T-cell (primary cell): ENCODE measurements around the gene HP1BP3. TPM values are rescaled to one million over a fixed set of nuclear protein-coding genes. Genes with fewer than 3 reads are reported as not detected.

Source experiments
- ATAC-seq, 4 experiments: fragments of 200-7000 bp in 3 of 4; fragments of 150-1000 bp in 1 of 4; cut with Tn5 transposase; replicated peaks in 1 of 4; 1 replicate in 3 of 4; 2 replicates in 1 of 4; pipeline ENCODE4 v1.10.0; 2021; ENCODE audit warnings: moderate library complexity in 3 of 4, mild to moderate bottlenecking in 2 of 4, moderate number of reproducible peaks in 1 of 4
- CTCF ChIA-PET, 2 donors: fragments of 300-600 bp; sonication (Branson Sonifier 250); formaldehyde crosslinking; loops; one replicate each; lab custom pipeline; 2022; ENCODE audit warnings: antibody characterized with exemption in 2 of 2; lab: Charles Lee
- POLR2A ChIA-PET, 2 donors: fragments of 300-600 bp; sonication (Branson Sonifier 250); formaldehyde crosslinking; loops; one replicate each; lab custom pipeline; 2022; ENCODE audit warnings: antibody characterized with exemption in 2 of 2; lab: Charles Lee
- DNase-seq, 35 experiments: peaks; one replicate each; pipeline versions ENCODE4 v3.0.0 to v3.0.0-alpha.2; 2013 to 2023
- H3K27ac ChIP-seq: one replicate; pipeline ENCODE4 v1.5.1; 2013; ENCODE audit warnings: low read length
- H3K27me3 ChIP-seq, 2 experiments: replicated peaks in 1 of 2; 1 replicate in 1 of 2; 2 replicates in 1 of 2; pipeline versions ENCODE4 v1.6.1 to v1.7.0; 2013; ENCODE audit warnings: low read length in 1 of 2, mixed read lengths in 1 of 2; ENCODE audit not compliant: control insufficient read depth in 2 of 2, insufficient read depth in 2 of 2; ENCODE audit errors: extremely low read depth in 1 of 2
- H3K36me3 ChIP-seq, 2 donors: 1 replicate in 1 of 2; 2 replicates in 1 of 2; pipeline versions ENCODE4 v1.6.1 to v1.7.0; 2013; ENCODE audit warnings: low read length in 1 of 2; ENCODE audit not compliant: control insufficient read depth in 2 of 2, insufficient read depth in 1 of 2; ENCODE audit errors: extremely low read depth in 1 of 2
- H3K4me1 ChIP-seq, 2 experiments: 1 replicate in 1 of 2; 2 replicates in 1 of 2; pipeline versions ENCODE4 v1.6.1 to v1.7.0; 2013; ENCODE audit warnings: low read length in 2 of 2, mixed read lengths in 1 of 2; ENCODE audit not compliant: insufficient read depth in 2 of 2, control insufficient read depth in 1 of 2; ENCODE audit errors: extremely low read depth in 1 of 2
- H3K4me3 ChIP-seq, 2 donors: 1 replicate in 1 of 2; 2 replicates in 1 of 2; pipeline versions ENCODE4 v1.5.1 to v1.7.0; 2013; ENCODE audit warnings: mild to moderate bottlenecking in 2 of 2, low read length in 1 of 2, moderate library complexity in 1 of 2; ENCODE audit not compliant: control insufficient read depth in 1 of 2; ENCODE audit errors: extremely low read depth in 1 of 2
- H3K9me3 ChIP-seq: 2 replicates; pipeline ENCODE4 v1.7.0; 2013
- H3K27ac Mint-ChIP-seq, 2 donors: one replicate each; pipeline ENCODE4 v1.8.0; 2020 to 2021; ENCODE audit warnings: mild to moderate bottlenecking in 2 of 2, mixed read lengths in 2 of 2
- H3K27me3 Mint-ChIP-seq, 2 donors: one replicate each; pipeline ENCODE4 v1.8.0; 2021 to 2022; ENCODE audit warnings: mixed read lengths in 2 of 2
- H3K36me3 Mint-ChIP-seq: one replicate; pipeline ENCODE4 v1.8.0; 2021; ENCODE audit warnings: mixed read lengths
- H3K4me1 Mint-ChIP-seq, 3 donors: one replicate each; pipeline ENCODE4 v1.8.0; 2020 to 2022; ENCODE audit warnings: mixed read lengths in 3 of 3, mild to moderate bottlenecking in 1 of 3
- H3K4me3 Mint-ChIP-seq, 3 donors: one replicate each; pipeline ENCODE4 v1.8.0; 2020 to 2022; ENCODE audit warnings: mild to moderate bottlenecking in 3 of 3, mixed read lengths in 3 of 3, moderate library complexity in 3 of 3
- H3K9me3 Mint-ChIP-seq, 3 donors: one replicate each; pipeline ENCODE4 v1.8.0; 2020 to 2022; ENCODE audit warnings: mixed read lengths in 3 of 3
- WGBS: methylation state at CpG from one replicate; pipeline ENCODE4 v1.1.5; 2013; ENCODE audit warnings: missing lambda C conversion rate; ENCODE audit not compliant: insufficient coverage; 5-methylcytosine and 5-hydroxymethylcytosine counted together
- total RNA-seq, 35 experiments: library from RNA in 6 of 35; stranded (reverse) in 6 of 35; fragments of 120-200 nt in 1 of 35; gene quantifications; one replicate each; pipeline versions ENCODE4 v1.2.1 to v1.2.4 and lab custom pipeline; 2013 to 2026

The HP1BP3 gene
- total RNA-seq, 5 donors from 2014 or later (not counting 1 experiment from before 2014, with no cell fraction given): 248 to 279 (median 270) TPM

DNA sequence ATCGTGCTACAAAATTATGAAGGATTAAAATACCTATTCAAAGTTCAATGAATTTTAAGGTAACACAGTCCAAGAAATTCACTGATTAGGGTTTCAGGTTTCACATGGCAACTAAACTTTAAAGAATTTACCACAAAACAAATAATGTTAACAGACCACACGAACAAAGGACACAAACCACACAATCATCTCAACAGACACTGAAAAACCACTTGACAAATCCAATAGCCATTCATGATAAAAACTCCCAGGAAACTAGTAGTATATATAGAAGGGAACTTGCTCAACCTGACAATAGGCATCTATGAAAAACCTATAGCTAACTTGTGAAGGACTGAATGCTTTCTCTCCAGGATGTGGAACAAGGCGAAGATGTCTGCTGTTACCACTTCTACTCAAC, 33.5 kb downstream of the HP1BP3 start:
- Mint-ChIP-seq H3K4me3 (no peak overlapping the region), H3K27ac (no peak overlapping the region), H3K9me3 (no peaks in the 10 kb centered on the region), H3K27me3 (no peaks in the 10 kb centered on the region), H3K36me3 (peaks cover 36% of the 10 kb centered on the region), H3K4me1 (peaks cover 0 to 8% (median 4%) of the 10 kb centered on the region in 3 donors)
- ATAC-seq (no peak), DNase-seq (no peak)
- Histone ChIP-seq H3K4me1 (no peaks in the 10 kb centered on the region), H3K27me3 (no peaks in the 10 kb centered on the region), H3K9me3 (no peaks in the 10 kb centered on the region), H3K36me3 (peaks cover 5 to 69% of the 10 kb centered on the region in 2 donors), H3K4me3 (no peak overlapping the region), H3K27ac (no peak overlapping the region)
- WGBS: no CpG with 5 or more reads among the region's 3 CpGs
- POLR2A ChIA-PET: interaction anchor here (0.6 kb wide), 2 partner anchors 8 to 20 kb away, joined by 4 read pairs; no protein-coding TSS in a partner anchor
- CTCF ChIA-PET: no interaction called here

DNA sequence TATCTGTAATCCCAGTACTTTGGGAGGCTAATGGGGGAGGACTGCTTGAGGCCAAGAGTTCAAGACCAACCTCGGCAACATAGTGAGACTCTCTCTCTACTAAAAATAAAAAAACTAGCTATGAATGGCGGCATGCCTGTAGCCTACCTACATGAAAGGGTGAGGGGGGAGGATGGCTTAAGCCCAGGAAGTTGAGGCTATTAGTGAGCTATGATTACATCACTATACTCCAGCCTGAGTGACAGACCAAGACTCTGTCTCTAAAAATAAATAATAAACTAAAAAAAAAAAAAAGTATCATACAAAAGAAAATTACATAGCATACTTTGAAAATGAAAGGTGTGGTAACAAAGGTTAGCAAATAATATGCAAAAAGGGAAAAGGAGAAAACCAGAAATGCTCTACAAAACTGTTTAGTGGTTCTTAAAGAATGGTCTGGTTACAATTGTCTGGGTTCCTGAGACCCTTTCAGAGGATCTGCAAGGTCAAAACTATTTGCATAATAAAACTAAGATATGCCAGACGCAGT, 35.6 kb downstream of the HP1BP3 start:
- Mint-ChIP-seq H3K36me3 (peaks cover 49% of the 10 kb centered on the region), H3K27ac (no peak overlapping the region), H3K4me1 (peaks cover 0 to 8% (median 4%) of the 10 kb centered on the region in 3 donors), H3K27me3 (no peaks in the 10 kb centered on the region), H3K4me3 (no peak overlapping the region), H3K9me3 (no peaks in the 10 kb centered on the region)
- Histone ChIP-seq H3K36me3 (peaks cover 3 to 73% of the 10 kb centered on the region in 2 donors), H3K27ac (no peak overlapping the region), H3K4me1 (no peaks in the 10 kb centered on the region), H3K4me3 (no peak overlapping the region), H3K9me3 (no peaks in the 10 kb centered on the region), H3K27me3 (no peaks in the 10 kb centered on the region)
- CTCF ChIA-PET: interaction anchor here in 1 of 2 donors (0.5 kb wide), 1 partner anchor 401 kb away, joined by 4 read pairs; no protein-coding TSS in a partner anchor
- DNase-seq: no peak
- 100% methylated on average over 1 of the region's 3 CpGs for WGBS
- no peak for ATAC-seq
- POLR2A ChIA-PET: interaction anchor here in 1 of 2 donors (0.6 kb wide), 1 partner anchor 16 kb away, joined by 5 read pairs; no protein-coding TSS in a partner anchor

DNA sequence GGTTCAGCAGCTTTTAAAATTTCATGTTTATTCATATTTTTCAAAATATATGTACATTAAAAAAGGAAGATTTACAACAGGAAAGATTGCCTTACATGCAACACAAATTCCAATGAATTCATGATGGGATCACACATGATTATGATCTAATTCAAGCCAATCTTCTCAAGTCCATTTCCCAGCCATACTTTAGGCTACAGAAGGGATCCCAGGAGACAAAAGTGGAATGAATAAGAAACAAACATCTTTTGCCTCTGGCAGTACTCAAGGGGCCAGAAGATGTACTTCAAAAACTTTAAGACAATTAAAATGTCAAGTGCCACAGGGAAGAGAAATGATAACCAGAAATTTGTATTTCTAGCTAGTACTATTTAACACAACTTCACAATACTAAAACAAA, 44.4 kb downstream of the HP1BP3 start:
- Mint-ChIP-seq H3K27ac (peak overlapping the region in 1 of 2 donors; percentile 36), H3K27me3 (no peaks in the 10 kb centered on the region), H3K4me1 (no peaks in the 10 kb centered on the region), H3K9me3 (no peaks in the 10 kb centered on the region), H3K36me3 (peaks cover 58% of the 10 kb centered on the region), H3K4me3 (no peak overlapping the region)
- no peak for DNase-seq
- Histone ChIP-seq H3K27ac (no peak overlapping the region), H3K27me3 (no peaks in the 10 kb centered on the region), H3K9me3 (no peaks in the 10 kb centered on the region), H3K4me1 (no peaks in the 10 kb centered on the region), H3K36me3 (peaks cover 0 to 72% of the 10 kb centered on the region in 2 donors), H3K4me3 (no peak overlapping the region)
- ChIA-PET POLR2A (interaction anchor here in 1 of 2 donors (1.0 kb wide), 1 partner anchor 43 kb away, joined by 3 read pairs; no protein-coding TSS in a partner anchor), CTCF (interaction anchor here in 1 of 2 donors (0.5 to 0.6 kb wide), 3 partner anchors 9 to 311 kb away, joined by 4 to 6 read pairs (median 4); no protein-coding TSS in a partner anchor)
- ATAC-seq: no peak

DNA sequence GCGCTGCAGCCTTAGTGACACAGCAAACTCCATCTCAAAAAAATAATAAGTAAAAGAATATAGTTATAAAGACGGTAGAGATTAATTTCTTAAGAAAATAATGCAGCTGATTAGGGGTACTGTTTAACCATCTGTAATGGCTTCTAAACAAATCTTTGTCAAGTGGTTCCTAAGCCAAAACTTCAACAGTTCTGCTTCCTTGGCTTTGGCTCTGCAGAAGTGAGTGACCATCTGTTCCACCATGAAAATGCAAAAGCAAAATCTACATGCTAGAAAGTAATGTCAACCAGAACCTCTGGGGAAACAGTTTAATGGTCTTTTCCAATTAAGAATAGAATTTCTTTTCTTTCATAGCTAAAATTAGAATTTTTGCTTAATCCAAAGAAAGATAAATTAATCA, 46.3 kb downstream of the HP1BP3 start:
- H3K36me3 ChIP-seq: peaks cover 0 to 55% of the 10 kb centered on the region in 2 donors
- no peaks in the 10 kb centered on the region for H3K9me3 ChIP-seq
- H3K36me3 Mint-ChIP-seq: peaks cover 53% of the 10 kb centered on the region
- H3K4me1 ChIP-seq: no peaks in the 10 kb centered on the region
- DNase-seq: no peak
- no peak overlapping the region for H3K4me3 Mint-ChIP-seq
- H3K4me1 Mint-ChIP-seq: no peaks in the 10 kb centered on the region
- ATAC-seq: no peak
- no peak overlapping the region for H3K27ac ChIP-seq
- no peaks in the 10 kb centered on the region for H3K27me3 Mint-ChIP-seq
- no peaks in the 10 kb centered on the region for H3K27me3 ChIP-seq
- CTCF ChIA-PET: no interaction called here
- no peak overlapping the region for H3K4me3 ChIP-seq
- WGBS: no CpG with 5 or more reads among the region's 2 CpGs
- no peaks in the 10 kb centered on the region for H3K9me3 Mint-ChIP-seq
- POLR2A ChIA-PET: no interaction called here
- no peak overlapping the region for H3K27ac Mint-ChIP-seq

- 100% methylated on average over 1 of the region's 2 CpGs for WGBS
- ATAC-seq (no peak), DNase-seq (no peak)
- ChIA-PET POLR2A (no interaction called here), CTCF (no interaction called here)
- no peaks in the 10 kb centered on the region for H3K9me3 Mint-ChIP-seq
- H3K27me3 ChIP-seq: no peaks in the 10 kb centered on the region
- no peaks in the 10 kb centered on the region for H3K9me3 ChIP-seq
- no peaks in the 10 kb centered on the region for H3K27me3 Mint-ChIP-seq
- H3K36me3 Mint-ChIP-seq: peaks cover 42% of the 10 kb centered on the region
- H3K4me1 ChIP-seq: no peaks in the 10 kb centered on the region
- H3K36me3 ChIP-seq: peaks cover 0 to 39% of the 10 kb centered on the region in 2 donors
- H3K4me1 Mint-ChIP-seq: no peaks in the 10 kb centered on the region
- no peak overlapping the region for H3K27ac ChIP-seq
- no peak overlapping the region for H3K4me3 ChIP-seq
- H3K27ac Mint-ChIP-seq: peak overlapping the region; percentile 39 to 49
- no peak overlapping the region for H3K4me3 Mint-ChIP-seq
Measured at GRCh38 chr1:20739225-20739624, 47.9 kb downstream of the HP1BP3 start.

- Histone ChIP-seq H3K27me3 (peaks cover 5 to 21% of the 10 kb centered on the region in 2 experiments), H3K27ac (no peak overlapping the region), H3K4me1 (peaks cover 3 to 28% of the 10 kb centered on the region in 2 experiments), H3K36me3 (peaks cover 0 to 12% of the 10 kb centered on the region in 2 donors), H3K9me3 (no peaks in the 10 kb centered on the region), H3K4me3 (no peak overlapping the region)
- Mint-ChIP-seq H3K27me3 (peaks cover 0 to 11% of the 10 kb centered on the region in 2 donors), H3K4me3 (no peak overlapping the region), H3K36me3 (peaks cover 24% of the 10 kb centered on the region), H3K27ac (no peak overlapping the region), H3K9me3 (no peaks in the 10 kb centered on the region), H3K4me1 (peaks cover 12 to 19% (median 17%) of the 10 kb centered on the region in 3 donors)
- ATAC-seq: no peak
- DNase-seq: no peak
- ChIA-PET CTCF (no interaction called here), POLR2A (no interaction called here)
- WGBS: 94% methylated on average over 6 of the region's 7 CpGs
Measured at GRCh38 chr1:20735581-20736111, 51.5 kb downstream of the HP1BP3 start.
